Stimulated activated CD8-positive, alpha-beta memory T cell treated with anti-CD3 and anti-CD28 coated beads, Interleukin-12 subunit alpha, Interleukin-12 subunit beta, amount 100 ng/mL, for 4 hours (primary cell): ENCODE results near the gene ACTL7A.

Experiments used
- DNase-seq: peaks from one replicate; pipeline ENCODE4 v3.0.0-alpha.2; 2020; ENCODE audit warnings: low read depth

Gene ACTL7A

DNA sequence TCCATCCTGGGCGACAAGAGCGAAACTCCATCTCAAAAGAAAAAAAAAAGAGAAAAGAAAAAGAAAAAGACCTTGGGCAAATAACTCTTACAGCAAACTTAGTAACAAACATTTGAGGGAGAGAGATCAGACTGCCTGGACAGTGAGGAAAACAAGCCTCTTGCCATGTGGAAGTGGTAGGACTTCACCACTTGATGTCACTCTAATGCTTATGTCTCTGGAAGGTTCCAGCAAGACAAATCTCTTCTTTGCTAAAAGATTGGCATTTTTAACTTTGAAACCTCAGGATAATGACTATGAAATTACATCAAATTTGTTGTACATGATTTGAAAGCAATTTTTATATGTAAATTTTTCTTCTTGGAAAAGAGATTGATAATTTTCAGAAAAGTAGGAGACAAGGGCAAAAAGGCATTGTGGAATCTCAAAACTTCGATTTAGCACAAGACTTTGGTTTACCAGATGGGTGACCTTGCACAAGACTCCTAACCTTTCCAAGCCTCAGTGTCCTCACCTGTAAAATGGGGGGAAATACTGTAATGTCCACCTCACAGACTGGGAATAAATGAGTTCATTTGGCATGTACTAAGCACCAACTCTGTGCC lies 11.7 kb upstream of the ACTL7A start:
- DNase-seq: no peak

DNA sequence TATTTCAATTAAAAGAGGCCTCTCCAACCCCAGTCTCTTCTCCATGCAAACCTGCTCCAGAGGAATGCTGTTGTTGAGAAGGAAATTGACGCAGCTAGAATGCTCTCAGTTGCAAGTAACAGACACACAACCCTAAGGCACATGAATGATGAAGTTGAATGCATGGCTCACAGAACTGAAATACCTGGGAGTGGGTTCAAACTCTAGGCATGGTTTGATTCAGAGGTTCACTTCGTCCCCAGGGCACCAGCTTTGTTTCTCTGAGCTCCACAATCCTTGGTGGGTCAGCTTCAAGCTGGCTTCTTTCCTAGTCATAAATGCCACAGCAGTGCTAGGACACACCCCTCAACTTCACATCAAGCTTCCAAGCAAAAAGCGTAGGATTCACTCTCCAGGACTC lies 10.9 kb upstream of the ACTL7A start:
- no peak for DNase-seq

DNA sequence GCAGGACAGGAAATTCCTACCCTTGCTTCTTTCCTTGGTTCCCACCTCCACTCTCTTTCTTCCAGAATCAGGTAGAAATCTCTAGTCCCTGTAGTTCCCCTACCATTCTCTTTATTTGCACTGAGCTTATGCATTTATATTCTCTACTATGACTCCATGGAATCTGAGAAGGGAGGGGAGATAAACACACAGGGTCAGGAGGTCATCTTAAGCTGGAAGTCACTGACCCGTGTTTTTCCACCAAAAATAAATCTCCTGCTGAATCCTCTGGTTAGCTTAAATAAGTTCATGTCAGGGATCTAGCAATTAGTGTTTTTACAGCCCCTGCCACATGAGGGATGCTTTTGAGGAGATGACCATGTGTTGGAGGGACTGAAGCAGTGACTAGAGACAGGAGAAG lies 10.0 kb upstream of the ACTL7A start:
- no peak for DNase-seq

DNA sequence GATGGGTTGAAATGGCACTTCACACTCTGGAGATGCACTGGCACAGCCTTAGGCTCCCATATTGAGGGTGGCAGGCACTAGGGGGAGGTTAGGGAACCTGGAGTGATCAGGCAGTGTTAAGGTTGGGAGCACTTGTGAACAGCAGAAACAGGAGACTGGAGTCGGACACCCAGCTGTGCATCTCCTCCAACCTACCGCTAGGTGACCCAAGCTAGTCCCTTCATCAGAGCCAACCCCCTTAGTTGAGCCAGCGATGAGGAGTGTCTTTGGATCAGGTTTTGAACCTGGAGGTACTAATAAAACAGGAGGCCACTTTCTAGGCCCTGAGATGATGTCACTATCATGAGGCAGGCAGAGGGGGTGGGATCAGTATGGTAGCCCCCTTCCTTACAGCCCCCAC lies 8.0 kb upstream of the ACTL7A start:
- DNase-seq: no peak

DNA sequence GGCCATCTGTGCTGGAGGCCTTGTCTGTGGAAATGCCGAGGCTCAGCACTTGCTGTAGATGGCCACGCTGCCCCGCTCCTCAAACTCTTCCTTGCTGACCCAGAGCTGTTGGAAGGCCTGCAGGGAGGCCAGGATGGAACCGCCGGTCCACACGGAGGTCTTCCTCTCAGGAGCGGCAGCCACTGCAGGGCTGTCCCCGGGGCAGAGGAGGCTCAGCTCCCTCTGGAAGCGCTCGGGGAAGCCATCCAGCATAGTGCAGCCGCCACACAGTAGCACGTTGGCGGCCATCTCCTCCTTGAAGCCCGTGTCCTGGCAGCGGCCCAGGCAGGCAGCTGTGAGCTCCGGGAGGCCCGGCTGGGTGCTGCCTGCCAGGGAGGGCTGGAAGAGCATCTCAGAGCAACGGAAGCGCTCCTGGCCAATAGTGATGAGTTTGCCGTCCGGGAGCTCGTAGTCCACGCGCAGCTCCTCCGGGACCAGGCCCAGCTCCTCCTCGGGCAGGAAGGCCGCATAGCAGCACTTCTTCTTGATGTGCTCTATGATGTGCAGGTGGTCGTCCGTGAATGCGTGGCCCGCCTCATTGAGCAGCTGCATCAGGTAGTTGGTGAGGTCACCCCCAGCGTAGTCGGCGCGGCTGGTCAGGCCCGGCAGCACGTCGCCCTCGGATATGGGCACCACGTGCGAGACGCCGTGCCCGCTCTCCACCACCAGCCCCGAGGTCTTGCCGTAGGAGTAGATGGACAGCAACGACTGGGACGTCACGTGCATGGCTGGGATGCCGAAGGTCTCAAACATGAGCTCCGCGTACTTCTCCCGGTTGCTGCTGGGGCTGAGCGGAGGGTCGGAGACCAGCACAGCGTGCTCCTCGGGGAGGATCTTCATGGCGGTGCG lies 7.2 kb upstream of the ACTL7A start:
- no peak for DNase-seq

DNA sequence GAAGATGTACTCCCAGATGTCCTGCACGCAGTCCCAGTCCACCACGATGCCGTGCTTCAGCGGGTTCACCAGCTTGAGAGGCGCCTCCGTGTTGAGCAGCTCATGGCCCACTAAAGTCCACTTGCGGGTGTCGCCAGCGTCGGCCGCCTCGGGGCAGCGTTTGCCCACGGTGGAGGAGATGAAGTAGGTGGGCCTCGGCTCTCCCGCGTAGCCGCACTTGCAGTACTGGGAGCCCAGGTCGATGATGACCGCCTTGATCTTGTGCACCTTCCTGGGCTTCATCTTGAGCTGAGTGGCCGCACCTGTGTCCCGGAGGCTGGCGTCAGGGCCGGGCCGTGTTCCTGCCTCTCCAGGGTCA lies 6.6 kb upstream of the ACTL7A start:
- no peak for DNase-seq

DNA sequence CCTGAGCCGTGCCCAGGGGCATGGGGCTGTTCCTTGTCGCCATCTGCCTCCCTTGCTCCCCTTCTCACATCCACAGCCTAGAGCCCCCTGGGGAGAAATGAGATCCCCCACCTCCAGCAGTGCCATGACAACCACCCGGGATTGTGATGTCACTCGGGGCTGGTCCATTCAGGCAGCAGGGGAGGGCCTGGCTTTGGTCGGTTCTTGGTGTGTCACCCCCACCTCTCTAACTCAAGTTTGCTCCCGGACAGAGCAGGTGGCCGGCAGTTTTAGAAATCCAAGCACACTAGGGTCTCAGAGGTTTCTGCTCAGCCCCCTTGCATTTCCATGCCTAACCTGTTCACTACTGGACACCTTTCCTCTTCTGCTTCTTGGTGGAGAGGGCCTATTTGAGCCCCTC lies 6.2 kb upstream of the ACTL7A start, which contains the start of gene ACTL7B:
Gene ACTL7B, minus strand, starts transcription at position 99 of the 400 bp plus-strand sequence. Its CDS starts 56 bp downstream, at position 43.
- DNase-seq: no peak

DNA sequence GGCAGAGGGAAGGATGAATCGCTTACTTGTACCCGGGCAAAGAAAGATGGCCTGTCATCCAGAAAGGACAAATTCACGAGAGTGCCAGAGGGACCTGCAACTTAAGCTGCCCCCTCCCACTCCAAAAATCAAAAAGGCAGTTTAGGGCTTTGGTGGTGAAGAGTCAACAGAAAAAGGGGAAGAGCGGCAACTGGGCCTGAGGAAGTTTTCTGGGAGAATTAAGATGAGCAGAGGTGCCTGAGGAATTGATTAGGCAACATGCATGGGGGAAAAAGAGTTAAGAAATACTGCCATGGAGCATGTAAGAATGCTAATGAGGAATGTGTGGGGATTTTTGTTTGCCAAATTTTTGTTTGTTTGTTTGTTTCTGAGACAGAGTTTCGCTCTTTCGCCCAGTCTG lies 4.5 kb upstream of the ACTL7A start:
- no peak for DNase-seq

DNA sequence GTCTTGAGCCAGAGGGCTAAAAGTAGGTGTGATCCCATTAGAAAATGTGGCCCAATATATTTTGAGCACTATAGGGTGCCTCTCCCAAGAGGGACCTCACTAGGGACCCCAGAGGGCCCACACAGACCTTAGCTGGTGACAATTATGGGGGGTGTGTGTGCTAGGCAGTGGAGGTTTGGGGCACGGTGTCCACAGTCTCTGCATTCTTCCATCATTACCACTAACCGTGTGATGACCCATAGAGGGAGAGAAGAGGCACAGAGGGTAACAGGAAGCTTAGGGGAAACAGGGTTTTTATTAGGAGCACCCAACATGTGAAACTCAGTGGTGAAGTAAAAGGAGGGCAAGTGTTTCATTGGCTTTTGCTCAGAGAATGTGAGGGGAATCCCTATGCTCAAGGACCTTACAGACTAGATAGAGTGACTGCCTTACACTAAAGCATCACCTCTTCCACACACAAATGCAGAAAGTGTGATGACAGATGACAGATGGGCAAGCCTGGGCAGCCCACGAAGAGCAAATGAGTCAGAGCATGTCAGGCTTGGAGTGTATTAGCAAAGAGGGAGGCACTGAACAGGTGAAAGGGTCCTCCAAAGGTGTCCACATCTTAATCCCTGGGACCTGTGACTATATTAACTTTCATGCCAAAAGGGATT lies 2.5 kb upstream of the ACTL7A start:
- no peak for DNase-seq

DNA sequence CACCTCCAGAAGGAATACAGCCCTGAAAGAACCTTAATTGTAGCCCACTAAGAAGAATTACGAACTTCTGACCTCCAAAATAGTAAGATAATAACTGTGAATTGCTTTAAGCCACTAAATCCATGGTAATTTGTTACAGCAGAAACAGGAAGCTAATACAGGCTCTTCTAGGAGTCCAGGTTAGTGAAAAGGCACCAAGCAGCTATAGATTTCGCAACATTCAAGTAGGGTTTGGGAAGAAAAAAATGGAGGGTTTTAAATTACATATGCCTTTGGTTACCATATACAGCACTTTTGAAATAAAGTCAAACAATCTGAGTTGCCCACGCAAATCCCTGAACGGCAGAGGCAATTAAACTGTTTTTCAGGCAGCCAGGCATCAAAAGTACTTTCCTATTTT lies 1.7 kb upstream of the ACTL7A start:
- DNase-seq: no peak

DNA sequence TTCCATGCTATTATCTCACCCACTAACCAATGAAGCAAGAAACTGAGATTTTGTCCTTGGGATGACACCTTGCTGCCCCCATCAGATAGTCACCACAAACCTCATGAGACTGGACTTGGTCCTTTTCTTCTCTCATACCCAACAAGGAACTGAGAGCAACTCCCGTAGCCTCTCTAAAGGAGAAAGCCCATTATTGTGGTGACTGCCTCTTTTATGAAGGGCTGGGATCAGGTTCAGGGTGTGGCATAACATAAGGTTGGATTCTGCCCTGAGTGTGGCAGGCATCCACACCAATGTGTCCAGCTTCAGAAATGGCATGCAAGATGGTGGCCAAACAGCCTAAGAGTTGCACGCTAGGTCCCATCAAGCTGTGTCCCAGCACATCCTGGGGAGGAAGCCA lies 1.3 kb upstream of the ACTL7A start:
- no peak for DNase-seq

DNA sequence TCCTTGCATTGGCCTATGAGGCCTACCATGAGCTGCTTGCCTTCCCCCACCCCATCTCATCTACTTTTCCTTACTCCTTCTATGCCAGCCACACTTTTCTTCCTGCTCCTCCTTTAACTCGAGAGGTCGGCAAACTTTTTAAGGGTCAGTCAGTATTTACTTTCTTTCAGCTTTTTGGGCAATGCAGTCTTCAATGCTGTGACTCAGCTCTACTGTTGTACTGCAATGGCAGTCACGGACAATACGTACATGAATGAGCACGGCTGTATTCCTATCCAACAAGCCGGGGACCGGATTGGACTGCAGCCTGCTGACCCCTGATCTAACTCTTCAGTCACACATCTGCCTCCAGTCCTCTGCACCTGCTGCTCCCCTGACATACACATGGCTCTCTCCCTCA lies 602 bp upstream of the ACTL7A start:
- DNase-seq: no peak

DNA sequence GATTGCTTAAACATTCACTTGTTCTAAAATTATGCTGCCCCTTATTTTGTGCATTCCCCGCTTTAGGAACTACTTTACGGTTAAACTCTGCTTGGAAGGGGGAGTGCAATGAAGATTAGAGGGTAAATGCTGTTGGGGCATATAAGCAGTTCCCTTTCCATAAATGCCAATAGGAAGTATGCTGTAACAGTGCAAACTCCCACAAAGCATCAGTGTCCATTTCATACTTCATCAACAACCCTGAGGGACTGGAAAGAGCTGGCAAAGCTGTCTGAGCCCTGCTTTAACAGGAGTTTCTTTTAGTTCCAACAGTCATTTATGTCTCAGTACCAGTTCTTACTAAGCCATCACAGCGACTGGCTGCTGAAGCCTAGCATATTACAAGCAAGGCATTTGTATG lies 1.8 kb downstream of the ACTL7A start:
- no peak for DNase-seq

DNA sequence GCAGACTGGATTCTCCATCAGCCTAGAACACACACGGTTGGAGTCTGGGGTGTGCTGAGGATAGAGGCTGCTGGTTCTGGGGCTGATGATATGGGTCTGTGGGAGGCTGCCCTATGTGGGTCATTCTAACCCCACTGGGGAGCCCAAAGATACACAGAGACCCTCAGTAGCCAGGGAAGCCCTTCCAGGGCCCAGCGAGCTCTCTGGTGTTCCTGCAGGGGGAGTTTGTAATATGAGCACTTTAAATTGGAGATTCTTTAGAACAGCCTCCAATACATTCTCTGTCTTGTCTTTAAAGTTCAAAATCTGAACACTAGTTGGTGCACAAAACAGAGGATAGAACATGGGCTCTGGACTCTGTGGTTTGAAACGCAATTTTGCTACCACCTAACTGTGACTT lies 2.4 kb downstream of the ACTL7A start:
- DNase-seq: no peak

DNA sequence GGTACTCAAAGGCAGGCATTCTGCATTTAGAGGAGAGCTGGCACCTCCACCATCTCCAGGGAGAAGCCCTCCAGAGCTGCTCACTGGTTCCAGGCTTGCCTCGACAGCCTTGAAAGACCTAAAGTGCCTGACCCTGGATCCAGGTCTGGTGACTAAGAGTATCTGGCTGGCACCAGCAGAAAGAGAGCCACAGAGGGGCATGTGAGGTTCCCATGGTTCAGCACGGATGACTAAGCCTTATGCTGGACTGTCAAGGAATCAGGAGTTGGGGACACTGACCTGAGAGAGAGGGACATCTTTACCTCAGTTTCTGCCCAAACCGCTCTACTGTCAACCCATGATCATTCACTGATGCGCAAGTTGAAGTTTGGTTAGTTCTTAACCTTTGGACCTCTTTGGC lies 3.0 kb downstream of the ACTL7A start:
- DNase-seq: no peak

DNA sequence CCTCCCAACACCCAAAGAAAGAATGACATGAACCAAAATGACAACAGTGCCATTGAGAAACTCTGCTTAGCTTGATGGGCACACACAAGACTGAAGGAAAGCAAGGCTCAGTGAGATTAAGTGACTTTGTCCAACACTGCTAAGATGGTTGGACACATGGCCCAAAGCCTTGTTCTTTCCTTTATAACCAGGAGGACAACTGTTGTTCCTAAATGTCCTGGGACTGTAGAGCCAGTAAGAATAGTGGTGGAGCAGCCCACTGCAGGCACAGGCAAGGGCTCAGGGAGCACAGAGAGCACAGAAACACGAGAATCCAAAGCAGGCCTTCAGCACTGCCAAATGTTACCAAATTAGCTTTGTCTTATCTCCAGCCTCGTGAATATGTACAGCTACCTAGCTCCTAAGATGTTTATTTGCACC lies 3.9 kb downstream of the ACTL7A start:
- no peak for DNase-seq

DNA sequence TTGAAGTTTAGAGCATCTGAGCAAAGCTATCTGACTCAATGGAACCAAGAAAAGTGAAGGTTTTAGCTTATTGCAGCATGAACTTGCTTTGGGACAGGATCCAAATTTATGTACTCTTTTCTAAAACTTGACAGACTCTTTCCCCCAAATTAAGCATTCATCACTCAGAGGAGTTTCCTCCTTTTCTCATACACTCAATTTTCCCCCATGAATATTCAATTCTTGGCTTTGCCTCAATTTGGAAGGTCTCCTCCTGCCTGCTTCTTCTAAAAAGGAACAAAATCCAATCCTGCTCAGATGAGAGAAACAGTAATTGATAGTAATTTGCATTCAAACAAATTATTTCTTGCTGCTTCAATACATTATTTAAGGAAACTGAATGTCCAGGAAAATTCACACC lies 5.0 kb downstream of the ACTL7A start:
- DNase-seq: no peak

DNA sequence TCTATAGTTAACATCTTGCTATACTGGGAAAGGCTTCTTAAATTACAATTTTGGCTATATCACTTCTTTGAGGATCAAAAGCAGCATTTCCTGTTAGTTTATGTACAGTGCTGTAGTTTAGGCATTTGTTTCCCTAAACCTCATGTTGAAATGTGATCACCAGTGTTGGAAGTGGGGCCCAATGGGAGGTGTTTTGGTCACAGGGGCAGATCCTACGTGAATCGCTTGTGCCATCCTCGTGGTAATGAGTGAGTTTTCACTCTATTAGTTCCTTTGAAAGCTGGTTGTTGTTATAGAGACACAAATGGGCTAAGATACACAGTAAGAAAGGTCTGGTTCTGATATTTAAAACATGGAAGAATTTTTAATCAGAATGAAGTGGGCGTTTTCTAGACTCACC lies 5.8 kb downstream of the ACTL7A start:
- no peak for DNase-seq

DNA sequence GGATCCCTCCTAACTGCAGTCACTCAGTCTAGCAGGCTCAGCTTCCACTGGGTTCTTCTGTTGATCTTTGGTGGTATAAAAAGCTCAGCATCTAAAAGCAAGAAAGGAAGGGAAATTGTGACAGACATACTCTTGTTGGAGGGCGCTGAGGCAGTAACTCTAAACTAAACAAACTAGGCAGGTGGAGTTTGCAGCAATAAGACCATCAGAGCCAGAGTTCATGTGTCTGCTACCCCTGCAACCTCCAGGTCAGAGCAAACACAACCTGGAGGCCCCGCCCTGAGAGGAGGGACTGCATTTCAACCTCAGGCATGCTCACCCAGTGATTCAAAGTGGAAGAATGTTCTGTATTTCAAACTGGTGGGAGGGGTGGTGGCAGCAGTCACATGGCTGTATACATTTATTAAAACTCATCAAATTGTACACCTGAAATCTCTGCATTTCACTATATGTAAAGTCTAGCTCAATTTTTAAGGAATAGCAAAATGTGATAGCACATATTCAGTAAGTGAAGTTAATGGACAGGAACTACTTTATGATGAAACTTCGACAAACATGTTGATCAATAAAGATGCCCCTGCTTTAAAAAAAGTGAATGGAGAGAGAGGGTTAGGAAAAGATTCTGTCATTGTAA lies 7.1 kb downstream of the ACTL7A start:
- DNase-seq: no peak

DNA sequence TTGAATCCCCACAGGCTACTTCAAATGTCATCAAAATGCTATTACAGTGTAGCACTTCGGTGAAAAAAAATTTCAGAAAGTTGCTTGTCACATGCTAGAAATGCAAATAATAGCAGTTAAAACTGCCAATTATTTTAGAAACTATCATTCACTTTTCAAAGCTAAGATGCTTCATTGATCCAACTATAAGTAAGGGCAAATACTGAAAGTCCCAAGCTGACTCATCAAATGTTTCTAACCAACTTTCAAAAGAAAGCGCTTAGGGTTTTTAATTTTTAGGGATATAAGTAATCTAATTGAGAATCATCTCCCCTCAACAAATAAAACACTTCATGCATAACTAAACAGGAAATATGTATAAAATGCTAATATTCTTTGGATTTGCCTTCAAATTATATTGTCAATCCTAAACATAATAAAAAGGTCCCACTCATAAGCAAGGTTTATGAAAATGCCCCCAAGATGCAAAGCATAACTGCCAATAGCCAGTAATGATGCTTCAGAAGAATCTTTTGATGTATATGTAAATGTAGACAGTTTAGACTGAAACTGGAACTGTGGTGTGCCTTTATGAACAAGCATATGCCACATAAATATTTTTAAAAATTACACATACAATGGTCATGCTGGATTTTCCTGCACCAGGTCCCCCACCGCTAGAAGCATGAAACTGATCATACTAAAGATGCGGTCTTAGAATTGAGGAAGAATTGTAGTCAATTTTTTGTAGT lies 12.2 kb downstream of the ACTL7A start:
- DNase-seq: no peak

DNA sequence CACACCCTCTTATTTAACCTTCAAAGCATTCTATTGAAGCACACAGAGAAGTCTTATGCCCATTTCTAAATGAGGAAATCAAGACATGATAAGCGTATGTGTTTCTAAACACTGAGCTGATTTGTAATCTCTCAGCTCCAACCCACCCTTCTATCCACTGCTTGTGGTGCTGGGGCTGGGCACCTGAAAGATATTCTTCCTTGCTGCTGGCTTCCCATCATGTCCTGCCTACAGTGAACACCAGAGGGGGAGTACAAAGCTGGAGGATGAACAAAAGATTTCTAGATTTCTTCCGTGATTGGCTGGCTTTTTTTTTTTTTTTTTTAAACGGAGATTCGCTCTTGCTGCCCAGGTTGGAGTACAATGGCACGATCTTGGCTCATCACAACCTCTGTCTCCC lies 14.4 kb downstream of the ACTL7A start:
- DNase-seq: no peak

DNA sequence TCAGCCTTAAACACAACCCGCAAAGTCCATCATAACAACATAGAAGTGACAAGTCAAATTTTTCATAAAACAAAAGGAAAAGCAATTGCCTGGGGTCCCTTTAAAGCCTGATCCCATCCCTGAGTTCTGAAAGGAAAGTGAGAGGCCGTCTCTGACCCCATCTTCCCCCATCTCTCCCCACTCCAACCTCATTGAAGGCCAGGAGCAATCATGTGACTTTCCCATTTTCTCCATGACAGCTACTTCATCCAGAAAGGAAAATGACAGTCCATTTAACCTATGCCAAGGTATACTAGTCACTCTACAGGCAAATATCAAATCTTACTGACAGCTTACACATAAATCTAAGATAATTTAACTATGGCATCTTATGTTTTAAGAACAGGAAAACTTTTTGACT lies 15.5 kb downstream of the ACTL7A start:
- DNase-seq: no peak
